MM.1S (cell line): ENCODE measurements around the gene PLA2G7.
"Not testable (repeated sequence)": the region's sequence is repeated elsewhere in the genome, so short reads cannot be mapped to it uniquely, and the experiment has no call there.

Experiments
- DNase-seq: peaks from one replicate; pipeline ENCODE4 v3.0.0-alpha.2; 2015
- H2AFZ ChIP-seq: fragments of 300-600 bp; sonication (generic); 2 replicates; pipeline ENCODE4 v1.6.0; 2016; ENCODE audit warnings: antibody characterized with exemption, low read length
- H3F3A ChIP-seq: fragments of 300-600 bp; sonication (generic); 2 replicates; pipeline ENCODE4 v1.6.1; 2016; ENCODE audit warnings: mild to moderate bottlenecking, antibody characterized with exemption, low read length, moderate library complexity, mixed read lengths; ENCODE audit not compliant: insufficient read depth
- H3K27ac ChIP-seq: fragments of 300-600 bp; sonication (generic); 2 replicates; pipeline ENCODE4 v1.5.1; 2016; ENCODE audit warnings: mild to moderate bottlenecking, low read length
- H3K27me3 ChIP-seq: fragments of 300-600 bp; sonication (generic); replicated peaks from 2 replicates; pipeline ENCODE4 v1.6.0; 2016; ENCODE audit warnings: low read length; ENCODE audit not compliant: insufficient read depth
- H3K36me3 ChIP-seq: fragments of 300-600 bp; sonication (generic); replicated peaks from 2 replicates; pipeline ENCODE4 v1.6.1; 2016; ENCODE audit warnings: mild to moderate bottlenecking, low read length, mixed read lengths; ENCODE audit not compliant: insufficient read depth
- H3K4me1 ChIP-seq: fragments of 300-600 bp; sonication (generic); 2 replicates; pipeline ENCODE4 v1.6.1; 2016; ENCODE audit warnings: low read length, mixed read lengths
- H3K4me2 ChIP-seq: fragments of 300-600 bp; sonication (generic); 2 replicates; pipeline ENCODE4 v1.6.0; 2016; ENCODE audit warnings: low read depth, low read length
- H3K4me3 ChIP-seq: fragments of 300-600 bp; sonication (generic); 2 replicates; pipeline ENCODE4 v1.5.1; 2016; ENCODE audit warnings: low read length, mixed read lengths
- H3K79me2 ChIP-seq: fragments of 300-600 bp; sonication (generic); 2 replicates; pipeline ENCODE4 v1.6.1; 2016; ENCODE audit warnings: mixed run types, low read length, mixed read lengths
- H3K9ac ChIP-seq: fragments of 300-600 bp; sonication (generic); 2 replicates; pipeline ENCODE4 v1.6.1; 2016; ENCODE audit warnings: low read length, mixed read lengths
- H3K9me2 ChIP-seq: fragments of 300-600 bp; sonication (generic); replicated peaks from 2 replicates; pipeline ENCODE4 v1.6.1; 2016; ENCODE audit warnings: mild to moderate bottlenecking, low read length, mixed read lengths; ENCODE audit not compliant: insufficient read depth
- H3K9me3 ChIP-seq: fragments of 300-600 bp; sonication (generic); replicated peaks from 2 replicates; pipeline ENCODE4 v1.6.1; 2016; ENCODE audit warnings: mild to moderate bottlenecking, low read length, mixed read lengths; ENCODE audit not compliant: insufficient read depth
- H4K20me1 ChIP-seq: fragments of 300-600 bp; sonication (generic); 2 replicates; pipeline ENCODE4 v1.6.1; 2016; ENCODE audit warnings: mild to moderate bottlenecking, low read length, moderate library complexity, mixed read lengths; ENCODE audit not compliant: insufficient read depth
- CTCF ChIP-seq: fragments of 300-600 bp; sonication (generic); IDR thresholded peaks from 2 replicates; pipeline ENCODE4 v1.5.1; 2016; ENCODE audit warnings: antibody characterized with exemption, low read length, mixed read lengths
- EZH2 ChIP-seq: fragments of 300-600 bp; sonication (generic); optimal IDR thresholded peaks from 2 replicates; pipeline ENCODE3; 2017; ENCODE audit warnings: low read depth, mild to moderate bottlenecking, antibody characterized with exemption, low read length, mixed read lengths
- EZH2phosphoT487 ChIP-seq: fragments of 300-600 bp; sonication (generic); IDR thresholded peaks from 2 replicates; pipeline ENCODE4 v1.6.1; 2018; ENCODE audit warnings: antibody characterized with exemption, low read length

Gene PLA2G7

GRCh38 chr6:46777476-46778346 lies 42.5 kb upstream of the PLA2G7 start:
- Histone ChIP-seq H3K36me3 (no peaks in the 10 kb centered on the region), H3K9ac (no peak overlapping the region), H3F3A (no peaks in the 10 kb centered on the region), H3K9me2 (no peaks in the 10 kb centered on the region), H3K4me3 (no peak overlapping the region), H3K9me3 (no peaks in the 10 kb centered on the region), H3K79me2 (no peaks in the 10 kb centered on the region), H3K27me3 (no peaks in the 10 kb centered on the region), H2AFZ (no peak overlapping the region), H3K27ac (no peak overlapping the region), H3K4me2 (no peak overlapping the region), H4K20me1 (no peaks in the 10 kb centered on the region), H3K4me1 (no peaks in the 10 kb centered on the region)
- TF ChIP-seq EZH2 (no peak), EZH2phosphoT487 (no peak), CTCF (no peak)
- no peak for DNase-seq

- H3K9ac ChIP-seq: no peak overlapping the region
- no peak for TF ChIP-seq EZH2
- TF ChIP-seq CTCF: no peak
- no peak for TF ChIP-seq EZH2phosphoT487
- no peak for DNase-seq
- no peak overlapping the region for H3K27ac ChIP-seq
- no peaks in the 10 kb centered on the region for H4K20me1 ChIP-seq
- H3K4me3 ChIP-seq: no peak overlapping the region
- H3F3A ChIP-seq: no peaks in the 10 kb centered on the region
- no peaks in the 10 kb centered on the region for H3K9me3 ChIP-seq
- H3K27me3 ChIP-seq: no peaks in the 10 kb centered on the region
- H3K36me3 ChIP-seq: no peaks in the 10 kb centered on the region
- H2AFZ ChIP-seq: no peak overlapping the region
- no peaks in the 10 kb centered on the region for H3K4me1 ChIP-seq
- no peaks in the 10 kb centered on the region for H3K79me2 ChIP-seq
- H3K4me2 ChIP-seq: no peak overlapping the region
- no peaks in the 10 kb centered on the region for H3K9me2 ChIP-seq
Observed at GRCh38 chr6:46776070-46776712, 41.0 kb upstream of the PLA2G7 start.

- not testable (repeated sequence) for H3K9ac ChIP-seq, H3K36me3 ChIP-seq, H4K20me1 ChIP-seq, H3F3A ChIP-seq, H3K9me2 ChIP-seq, H3K4me2 ChIP-seq, H3K4me1 ChIP-seq, H2AFZ ChIP-seq, H3K4me3 ChIP-seq, H3K79me2 ChIP-seq, H3K9me3 ChIP-seq, H3K27me3 ChIP-seq, H3K27ac ChIP-seq, DNase-seq
Observed at GRCh38 chr6:46774736-46775135, 39.6 kb upstream of the PLA2G7 start.
